ENCODE measurements around the gene RAD21L1.

GRCh38 chr20:1272368-1273100 is 46.7 kb downstream of the RAD21L1 start:
- TF ChIP-seq CTCF (IDR thresholded peaks at IDR 0.05; ENCODE audit: low read depth, low read length) (no peak), POLR2A (IDR thresholded peaks at IDR 0.05; ENCODE audit: extremely low read depth, insufficient read length) (no peak), MAX (IDR thresholded peaks at IDR 0.05; ENCODE audit: low read depth, low read length) (no peak)
